ENCODE results near the gene EML4.

- TF ChIP-seq POLR2A (IDR thresholded peaks at IDR 0.05) = no peak
- no peak for TF ChIP-seq CTCF (IDR thresholded peaks at IDR 0.05 in 4 of 5, conservative IDR thresholded peaks at IDR 0.05 in 1 of 5)
Measured at GRCh38 chr2:42303252-42303651, 134.1 kb downstream of the EML4 start.

Measured in gastrocnemius medialis (tissue), 4 donors.